ENCODE measurements around the gene ELFN1.
"Not testable (repeated sequence)": the region's sequence is repeated elsewhere in the genome, so short reads cannot be mapped to it uniquely, and the experiment has no call there.

The ELFN1 gene

DNA sequence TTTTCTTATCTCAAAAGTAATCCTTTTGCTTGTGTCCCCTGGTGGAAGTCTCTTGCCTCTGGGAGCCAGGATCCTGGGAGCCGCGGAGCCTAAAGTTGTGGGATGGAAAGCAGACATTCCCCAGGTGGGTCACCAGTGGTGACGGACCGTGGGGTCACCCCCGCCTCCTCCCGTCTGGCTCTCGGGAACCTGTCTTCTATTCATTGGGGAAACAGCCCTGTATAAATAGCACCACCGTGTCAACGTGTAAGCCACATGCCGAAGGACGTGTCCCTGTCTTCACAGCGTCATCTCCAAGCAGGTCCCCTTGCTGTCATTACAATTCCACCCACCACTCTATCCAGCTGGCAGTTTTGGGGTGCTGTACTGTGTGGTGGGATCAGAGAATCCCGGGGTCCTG is 87.5 kb downstream of the ELFN1 start:
- no peak for DNase-seq (ENCODE audit: low spot score)

DNA sequence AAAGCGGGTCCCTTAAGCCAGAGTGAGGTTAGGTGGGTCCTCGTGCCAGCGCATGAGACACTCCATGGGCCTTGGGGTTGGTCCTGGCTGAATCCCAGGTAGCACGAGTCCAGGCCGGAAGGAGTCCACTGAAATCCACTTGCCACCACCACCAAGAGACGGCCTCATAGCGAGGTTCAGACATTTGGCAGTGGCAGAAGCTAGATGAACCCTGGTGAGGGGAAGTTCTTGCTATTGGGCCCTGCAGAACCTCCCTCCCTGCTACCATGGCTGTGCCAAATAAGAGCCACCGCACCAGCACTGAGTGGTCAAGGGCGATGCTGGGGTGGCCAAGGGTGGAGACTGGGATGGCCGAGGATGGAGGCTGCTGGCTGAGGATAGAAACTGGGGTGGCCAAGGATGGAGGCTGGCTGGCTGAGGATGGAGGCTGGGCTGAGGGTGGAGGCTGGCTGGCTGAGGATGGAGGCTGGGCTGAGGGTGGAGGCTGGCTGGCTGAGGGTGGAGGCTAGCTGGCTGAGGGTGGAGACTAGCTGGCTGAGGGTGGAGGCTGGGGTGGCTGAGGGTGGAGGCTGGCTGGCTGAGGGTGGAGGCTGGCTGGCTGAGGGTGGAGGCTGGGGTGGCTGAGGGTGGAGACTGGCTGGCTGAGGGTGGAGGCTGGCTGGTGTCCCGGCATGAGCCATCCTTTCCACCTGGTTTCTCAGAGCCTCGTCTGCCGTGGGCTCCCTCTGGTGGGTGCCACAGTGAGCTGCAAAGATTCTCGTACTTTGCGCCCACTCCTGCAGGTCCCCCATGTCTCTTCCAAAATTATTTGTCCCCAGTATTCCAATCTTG is 88.2 kb downstream of the ELFN1 start:
- peak; percentile 48 for DNase-seq (ENCODE audit: low spot score)

- DNase-seq (ENCODE audit: low spot score): no peak
Observed at GRCh38 chr7:1758859-1759521, 88.9 kb downstream of the ELFN1 start.

DNA sequence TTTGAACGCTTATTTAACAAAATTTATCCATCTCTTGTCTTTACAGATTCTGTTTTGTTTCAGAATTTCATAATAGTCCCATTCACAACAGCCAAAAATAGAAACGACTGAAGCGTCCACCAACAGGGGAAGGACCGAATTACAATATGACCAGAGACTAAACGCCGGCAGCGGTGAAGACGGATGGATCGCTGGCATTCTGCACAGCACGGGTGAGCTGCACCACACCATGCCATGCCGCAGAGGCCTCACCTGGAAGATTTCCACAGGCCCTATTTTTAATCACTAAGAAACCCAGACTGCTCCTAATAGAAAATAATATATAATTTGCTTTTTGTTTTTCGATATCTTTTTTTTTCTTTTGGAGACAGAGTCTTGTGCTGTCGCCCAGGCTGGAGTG is 91.0 kb downstream of the ELFN1 start:
- no peak for DNase-seq (ENCODE audit: low spot score)

- DNase-seq (ENCODE audit: low spot score): peak; percentile 14
Observed at GRCh38 chr7:1761774-1762173, 91.7 kb downstream of the ELFN1 start.

- DNase-seq (ENCODE audit: low spot score): no peak
Observed at GRCh38 chr7:1762238-1762945, 92.3 kb downstream of the ELFN1 start.

DNA sequence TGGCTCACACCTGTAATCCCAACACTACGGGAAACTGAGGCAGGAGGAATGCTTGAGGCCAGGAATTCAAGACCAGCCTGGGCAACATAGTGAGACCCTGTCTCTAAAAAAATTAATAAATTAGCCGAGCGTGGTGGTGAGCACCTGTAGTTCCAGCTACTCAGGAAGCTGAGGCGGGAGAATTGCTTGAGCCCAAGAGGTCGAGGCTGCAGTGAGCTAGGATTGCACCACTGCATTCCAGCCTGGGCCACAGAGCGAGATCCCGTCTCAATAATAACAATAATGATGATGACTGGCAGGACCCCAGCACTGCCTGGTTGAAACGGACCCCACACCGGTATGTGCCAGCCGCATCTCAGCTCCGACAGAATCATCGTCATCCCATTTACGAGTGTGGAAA is 93.0 kb downstream of the ELFN1 start:
- no peak for DNase-seq (ENCODE audit: low spot score)

GRCh38 chr7:1763911-1764310 is 93.8 kb downstream of the ELFN1 start:
- not testable (repeated sequence) for DNase-seq (ENCODE audit: low spot score)

DNA sequence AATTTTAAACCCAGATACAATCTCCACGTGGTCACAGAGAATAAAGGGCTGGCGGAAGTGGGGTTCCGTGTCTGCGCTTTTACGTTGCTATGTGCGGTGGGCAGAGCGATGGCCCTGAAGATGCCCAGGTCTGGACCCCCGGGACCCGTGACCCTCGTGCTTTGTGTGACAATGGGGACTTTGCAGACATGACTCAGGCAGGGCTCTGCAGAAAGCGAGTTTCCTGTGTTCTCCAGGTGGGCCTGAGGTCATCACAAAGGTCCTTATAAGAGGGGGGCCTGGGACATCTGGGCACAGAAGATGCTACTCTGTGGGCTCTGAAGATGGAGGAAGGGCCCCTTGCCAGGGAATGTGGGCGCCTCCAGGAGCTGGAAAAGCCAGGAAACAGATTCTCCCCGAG is 95.3 kb downstream of the ELFN1 start:
- no peak for DNase-seq (ENCODE audit: low spot score)

DNA sequence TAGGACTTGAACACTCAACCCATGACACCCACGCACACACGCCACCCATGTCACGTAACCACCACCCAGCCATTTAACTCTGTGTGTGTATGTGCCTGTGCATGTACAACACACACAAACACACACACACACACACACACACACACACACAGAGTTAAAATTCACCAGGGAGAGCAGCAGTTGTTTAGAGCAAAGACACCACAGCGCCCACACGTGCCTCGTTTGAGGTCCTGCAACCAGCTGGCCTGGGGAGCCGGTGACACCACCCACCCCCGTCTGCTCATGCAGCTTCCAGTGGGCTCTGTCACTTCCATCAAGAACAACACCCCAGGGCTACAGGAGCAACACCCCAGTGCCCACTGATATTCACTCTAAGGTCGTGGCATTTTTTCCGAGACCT is 97.4 kb downstream of the ELFN1 start:
- no peak for DNase-seq (ENCODE audit: low spot score)

DNA sequence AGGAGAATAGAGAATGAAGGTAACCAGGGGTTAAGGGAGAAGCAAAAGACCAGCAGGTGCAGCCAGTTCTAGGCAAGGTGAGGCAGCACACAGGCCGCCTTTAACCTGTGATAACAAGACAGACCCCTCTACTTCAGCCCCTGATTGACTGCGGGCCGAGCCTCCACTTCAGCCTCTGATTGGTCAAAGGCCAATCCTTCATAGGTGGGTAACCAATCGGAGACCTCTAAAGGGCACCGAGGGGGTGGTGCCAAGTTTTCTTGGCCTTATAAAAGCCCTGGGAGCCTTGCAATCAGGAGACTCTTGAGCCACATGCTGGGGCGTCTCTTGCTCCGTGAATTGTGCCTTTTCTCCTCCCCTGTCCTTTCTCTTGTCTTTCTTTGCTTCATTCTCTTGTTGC is 98.8 kb downstream of the ELFN1 start:
- no peak for DNase-seq (ENCODE audit: low spot score)

- no peak for DNase-seq (ENCODE audit: low spot score)
Observed at GRCh38 chr7:1769286-1770200, 99.5 kb downstream of the ELFN1 start.

DNA sequence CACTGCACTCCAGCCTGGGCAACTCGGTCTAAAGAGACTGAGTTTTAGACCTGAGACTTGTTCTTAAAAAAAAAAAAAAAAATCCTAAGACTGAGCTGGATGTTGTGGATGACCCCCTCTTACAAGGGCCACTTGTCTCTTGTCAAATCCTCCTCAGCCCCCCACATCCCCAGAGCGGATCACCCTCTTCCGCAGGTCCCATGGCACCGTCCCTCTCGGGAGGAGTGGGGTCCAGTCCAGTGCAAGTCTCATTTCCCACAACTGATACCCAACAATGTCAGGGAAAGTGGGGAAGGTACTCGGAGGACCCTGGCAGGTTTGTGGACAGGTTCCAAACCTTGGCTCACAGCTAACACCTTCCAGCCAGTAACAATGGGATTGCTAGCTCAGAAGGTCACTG is 100.3 kb downstream of the ELFN1 start:
- DNase-seq (ENCODE audit: low spot score): no peak

DNA sequence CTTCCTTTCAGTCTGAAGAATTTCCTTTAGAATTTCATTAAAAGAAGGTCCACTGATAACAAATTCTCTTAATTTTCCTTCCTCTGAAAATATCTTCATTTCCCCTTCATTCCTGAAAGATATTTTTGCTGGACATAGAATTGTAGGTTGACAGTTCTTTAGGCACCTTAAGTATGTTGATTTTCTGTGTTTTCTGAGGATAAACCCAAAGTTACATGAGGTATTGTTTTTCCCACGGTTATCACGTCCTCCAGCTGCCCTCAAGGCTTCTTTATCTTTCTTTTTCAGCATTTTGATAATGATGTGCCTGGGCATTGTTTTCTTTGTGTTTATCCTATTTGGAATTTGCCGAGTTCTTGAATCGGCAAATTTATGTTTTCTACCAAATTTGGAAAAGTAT is 105.3 kb downstream of the ELFN1 start:
- no peak for DNase-seq (ENCODE audit: low spot score)

- no peak for DNase-seq (ENCODE audit: low spot score)
Observed at GRCh38 chr7:1777122-1777521, 107.0 kb downstream of the ELFN1 start.

DNA sequence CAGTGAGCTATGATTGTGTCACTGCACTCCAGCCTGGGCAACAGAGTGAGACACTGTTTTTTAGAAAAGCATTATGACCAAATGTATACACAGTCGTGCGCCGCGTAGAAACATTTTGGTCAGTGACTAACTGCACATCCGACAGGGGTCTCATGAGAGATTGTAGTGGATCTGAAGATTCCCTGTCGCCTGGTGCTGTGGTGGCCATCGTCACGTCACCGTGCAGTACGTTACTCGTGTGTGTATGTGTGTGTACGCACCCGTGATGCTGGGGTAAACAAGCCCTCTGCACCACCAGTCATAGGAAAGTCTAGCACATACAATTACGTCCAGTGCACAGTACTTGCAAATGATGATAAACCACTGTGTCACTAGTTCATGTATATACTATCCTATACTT is 109.4 kb downstream of the ELFN1 start:
- DNase-seq (ENCODE audit: low spot score): no peak

- no peak for DNase-seq (ENCODE audit: low spot score)
Observed at GRCh38 chr7:1781369-1781768, 111.3 kb downstream of the ELFN1 start.

DNA sequence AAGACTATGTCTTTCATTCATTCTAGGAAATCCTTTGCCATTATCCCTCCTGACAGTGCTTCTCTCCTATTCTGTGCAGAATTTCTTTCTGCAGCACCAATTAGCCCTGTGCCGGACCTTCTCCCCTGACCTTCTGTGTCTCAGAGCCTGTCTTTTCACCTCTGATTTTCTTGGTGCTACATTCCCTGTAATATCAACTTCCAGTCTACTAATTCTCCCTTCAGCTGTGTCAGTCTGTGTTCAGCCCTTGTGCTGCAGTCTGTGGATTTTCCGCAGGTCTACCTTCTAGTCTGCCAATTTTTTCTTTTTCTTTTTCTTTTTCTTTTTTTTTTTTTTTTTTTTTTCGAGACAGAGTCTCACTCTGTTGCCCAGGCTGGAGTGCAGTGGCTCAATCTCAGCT is 115.8 kb downstream of the ELFN1 start:
- DNase-seq (ENCODE audit: low spot score): no peak

DNA sequence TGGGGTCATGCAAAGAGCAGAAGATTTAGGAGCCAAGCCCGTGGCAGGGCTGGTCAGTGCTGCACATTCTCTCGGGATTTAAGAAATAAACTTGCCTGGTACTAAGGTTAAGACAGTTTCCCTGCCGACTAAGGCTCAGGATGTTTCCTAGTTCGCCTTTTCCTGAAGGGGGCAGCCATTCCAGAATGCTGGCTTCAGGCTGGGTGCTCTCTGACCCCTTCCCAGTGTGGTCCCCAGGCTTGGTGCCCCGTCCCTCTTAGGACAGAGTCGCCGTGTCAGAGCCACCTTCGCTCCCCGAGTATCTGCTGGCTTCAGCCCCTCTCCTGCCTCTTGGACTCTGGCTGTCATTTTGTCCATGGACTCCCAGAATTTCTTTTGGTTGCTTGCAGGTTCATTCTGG is 117.2 kb downstream of the ELFN1 start:
- no peak for DNase-seq (ENCODE audit: low spot score)

GRCh38 chr7:1787681-1788235 is 117.7 kb downstream of the ELFN1 start:
- no peak for DNase-seq (ENCODE audit: low spot score)

DNA sequence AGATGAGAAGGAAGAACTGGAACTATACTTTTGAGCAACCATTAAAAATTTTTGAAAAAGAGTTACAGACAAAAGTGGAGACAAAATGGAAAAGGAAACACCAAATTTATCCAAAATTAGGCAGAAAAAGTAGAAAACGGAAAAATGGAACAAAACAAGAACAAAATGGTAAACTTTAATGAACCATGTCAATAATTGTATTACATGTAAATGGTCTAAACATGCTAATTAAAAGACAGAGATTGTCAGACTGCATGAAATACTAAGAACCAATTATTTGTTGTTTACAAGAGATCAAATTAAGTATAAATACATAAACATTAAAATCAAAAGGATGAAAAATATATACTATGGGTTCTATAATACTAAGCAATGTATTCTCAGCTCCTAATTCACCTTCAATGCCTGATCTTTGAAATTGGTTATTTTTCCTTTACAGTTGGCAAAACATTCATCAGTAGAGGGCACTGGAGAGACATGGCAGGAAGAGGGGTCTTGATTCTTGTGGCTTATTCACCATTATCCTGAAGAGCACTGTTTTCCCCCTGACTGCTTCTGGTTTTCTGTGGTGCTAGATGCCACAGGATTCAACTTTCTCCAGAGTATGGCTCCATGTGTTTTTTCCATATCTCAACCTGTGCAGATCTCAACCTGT is 124.9 kb downstream of the ELFN1 start:
- DNase-seq (ENCODE audit: low spot score): no peak
